Stomach (tissue), 4 donors: Measurements from ENCODE around the gene TFEC.

Source experiments
- CTCF ChIP-seq, 7 experiments: fragments of 450-650 bp in 4 of 7; fragments of 200-600 bp in 3 of 7; sonication (generic) in 3 of 7; IDR thresholded peaks; one replicate each; pipeline ENCODE4 v1.5.1; 2016 to 2019; ENCODE audit warnings: antibody characterized with exemption in 7 of 7, control low read depth in 2 of 7, mild to moderate bottlenecking in 1 of 7
- POLR2A ChIP-seq, 4 donors: fragments of 450-650 bp; IDR thresholded peaks; one replicate each; pipeline ENCODE4 v1.6.1; 2016; ENCODE audit warnings: antibody characterized with exemption in 4 of 4, control low read depth in 2 of 4, mild to moderate bottlenecking in 1 of 4, moderate library complexity in 1 of 4

- no peak for TF ChIP-seq CTCF (IDR thresholded peaks at IDR 0.05)
- no peak for TF ChIP-seq POLR2A (IDR thresholded peaks at IDR 0.05)
Measured at GRCh38 chr7:115932880-115933279, 97.7 kb downstream of the TFEC start.
